ENCODE measurements around the gene DGCR6. TPM values are rescaled to one million over a fixed set of nuclear protein-coding genes. Genes with fewer than 3 reads are reported as not detected.
"Not testable (repeated sequence)": the region's sequence is repeated elsewhere in the genome, so short reads cannot be mapped to it uniquely, and the experiment has no call there.

The DGCR6 gene
- polyA plus RNA-seq (2013) = 0.77 and 0.93 TPM in 2 replicates

DNA sequence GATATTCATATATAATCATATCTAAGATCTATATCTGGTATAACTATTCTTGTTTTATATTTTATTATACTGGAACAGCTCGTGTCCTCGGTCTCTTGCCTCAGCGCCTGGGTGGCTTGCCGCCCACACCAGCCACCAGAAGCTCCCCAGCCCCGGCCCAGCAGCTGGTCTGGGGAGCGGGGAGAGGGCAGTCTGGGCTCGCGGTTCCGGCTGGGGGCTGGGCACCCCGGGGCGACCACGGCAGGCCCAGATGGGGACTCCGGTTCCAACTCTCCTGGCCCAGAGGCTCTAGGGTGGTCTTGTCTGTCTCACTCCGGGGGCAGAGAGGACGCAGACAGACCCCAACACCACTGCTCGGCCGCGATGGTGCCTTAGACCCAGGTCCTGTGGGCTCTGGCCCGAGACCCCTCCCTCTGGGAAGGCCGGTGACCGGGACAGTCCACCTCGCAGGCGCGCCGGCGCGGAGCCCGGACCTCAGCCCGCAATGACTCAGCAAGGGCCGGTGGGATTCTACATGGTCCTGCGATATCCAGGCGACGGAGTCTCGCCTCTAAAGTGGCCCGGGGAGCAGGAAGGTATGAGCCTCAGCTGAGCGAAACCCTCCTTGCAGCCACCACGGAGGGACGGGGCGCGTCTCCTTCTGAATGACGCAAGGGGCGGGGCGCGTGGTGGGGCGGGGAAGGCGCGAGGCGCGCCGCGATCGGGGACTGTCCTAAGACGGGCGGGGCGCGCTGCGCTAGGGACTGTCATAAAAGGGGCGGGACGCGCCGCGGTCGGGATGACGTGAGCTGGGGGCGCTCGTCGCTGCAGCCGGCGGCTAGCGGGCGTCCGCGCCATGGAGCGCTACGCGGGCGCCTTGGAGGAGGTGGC lies at the start of gene DGCR6:
Gene DGCR6, plus strand, starts transcription at position 781 of the 870 bp plus-strand sequence. Its CDS starts 55 bp downstream, at position 836.
- Histone ChIP-seq H3K4me3 (ENCODE audit: low read depth, low read length) (no peak within 1 kb of the TSS), H2BK120ac (ENCODE audit: insufficient read depth, low read length, poor library complexity) (no peak within 1 kb of the TSS), H3K4me2 (ENCODE audit: low read length) (no peak within 1 kb of the TSS), H2AFZ (ENCODE audit: insufficient read depth, low read length, poor library complexity) (no peak within 1 kb of the TSS), H3K27ac (ENCODE audit: low read depth, low read length) (no peak within 1 kb of the TSS), H4K91ac (ENCODE audit: low read depth, low read length) (no peak within 1 kb of the TSS), H3K36me3 (ENCODE audit: control insufficient read depth in 1 of 2, insufficient read depth in 2 of 2, low read length in 2 of 2) (no peaks in the 10 kb centered on the region), H3K14ac (ENCODE audit: low read length) (no peak within 1 kb of the TSS), H3K4me1 (ENCODE audit: control insufficient read depth in 1 of 2, insufficient read depth in 2 of 2, low read length in 2 of 2) (no peaks in the 10 kb centered on the region), H4K12ac (ENCODE audit: low read depth, low read length) (no peak within 1 kb of the TSS), H3K18ac (ENCODE audit: low read length) (no peak within 1 kb of the TSS), H4K8ac (ENCODE audit: low read depth, low read length) (no peak within 1 kb of the TSS), H3K4ac (ENCODE audit: low read depth, low read length) (no peak within 1 kb of the TSS), H3K23ac (ENCODE audit: low read length) (no peak within 1 kb of the TSS), H2BK12ac (ENCODE audit: low read length) (no peak within 1 kb of the TSS), H3K9ac (ENCODE audit: low read length) (no peak within 1 kb of the TSS), H3K79me2 (ENCODE audit: control insufficient read depth, insufficient read depth, low read length, poor library complexity) (no peaks in the 10 kb centered on the region), H2BK5ac (ENCODE audit: low read depth, low read length, poor library complexity) (no peak within 1 kb of the TSS), H3K79me1 (ENCODE audit: low read length) (no peaks in the 10 kb centered on the region), H3K9me3 (ENCODE audit: insufficient read depth, low read depth, low read length) (no peaks in the 10 kb centered on the region), H3K27me3 (ENCODE audit: insufficient read depth, low read length) (no peaks in the 10 kb centered on the region), H2AK5ac (ENCODE audit: low read length) (no peak within 1 kb of the TSS)
- no CpG with 5 or more reads among the region's 77 CpGs for WGBS (ENCODE audit: extremely low coverage, insufficient coverage, insufficient read length)
- DNase-seq = no peak

- H3K9me3 ChIP-seq (ENCODE audit: insufficient read depth, low read depth, low read length); H3K4me1 ChIP-seq (ENCODE audit: control insufficient read depth in 1 of 2, insufficient read depth in 2 of 2, low read length in 2 of 2); H3K4me3 ChIP-seq (ENCODE audit: low read depth, low read length); H2BK120ac ChIP-seq (ENCODE audit: insufficient read depth, low read length, poor library complexity); H3K79me2 ChIP-seq (ENCODE audit: control insufficient read depth, insufficient read depth, low read length, poor library complexity); H3K36me3 ChIP-seq (ENCODE audit: control insufficient read depth in 1 of 2, insufficient read depth in 2 of 2, low read length in 2 of 2); H3K18ac ChIP-seq (ENCODE audit: low read length); H3K9ac ChIP-seq (ENCODE audit: low read length); H3K79me1 ChIP-seq (ENCODE audit: low read length); H3K27me3 ChIP-seq (ENCODE audit: insufficient read depth, low read length); H2BK12ac ChIP-seq (ENCODE audit: low read length); H4K8ac ChIP-seq (ENCODE audit: low read depth, low read length); H4K12ac ChIP-seq (ENCODE audit: low read depth, low read length); DNase-seq; H3K4me2 ChIP-seq (ENCODE audit: low read length); H3K4ac ChIP-seq (ENCODE audit: low read depth, low read length); H2AK5ac ChIP-seq (ENCODE audit: low read length); H2BK5ac ChIP-seq (ENCODE audit: low read depth, low read length, poor library complexity); H4K91ac ChIP-seq (ENCODE audit: low read depth, low read length); H2AFZ ChIP-seq (ENCODE audit: insufficient read depth, low read length, poor library complexity); H3K27ac ChIP-seq (ENCODE audit: low read depth, low read length); H3K23ac ChIP-seq (ENCODE audit: low read length); H3K14ac ChIP-seq (ENCODE audit: low read length): not testable (repeated sequence)
- WGBS (ENCODE audit: extremely low coverage, insufficient coverage, insufficient read length) = no CpG with 5 or more reads among the region's 7 CpGs
Observed at GRCh38 chr22:18859314-18859713, 46.8 kb upstream of the DGCR6 start.

GRCh38 chr22:18881260-18881659 lies 24.9 kb upstream of the DGCR6 start:
- H3K4ac ChIP-seq (ENCODE audit: low read depth, low read length); H2BK5ac ChIP-seq (ENCODE audit: low read depth, low read length, poor library complexity); H4K8ac ChIP-seq (ENCODE audit: low read depth, low read length); H3K27ac ChIP-seq (ENCODE audit: low read depth, low read length); H2AFZ ChIP-seq (ENCODE audit: insufficient read depth, low read length, poor library complexity); H3K4me1 ChIP-seq (ENCODE audit: control insufficient read depth in 1 of 2, insufficient read depth in 2 of 2, low read length in 2 of 2); H3K23ac ChIP-seq (ENCODE audit: low read length); H2AK5ac ChIP-seq (ENCODE audit: low read length); H2BK120ac ChIP-seq (ENCODE audit: insufficient read depth, low read length, poor library complexity); H3K9me3 ChIP-seq (ENCODE audit: insufficient read depth, low read depth, low read length); H3K79me1 ChIP-seq (ENCODE audit: low read length); H4K91ac ChIP-seq (ENCODE audit: low read depth, low read length); H3K14ac ChIP-seq (ENCODE audit: low read length); H2BK12ac ChIP-seq (ENCODE audit: low read length); H3K4me3 ChIP-seq (ENCODE audit: low read depth, low read length); H3K9ac ChIP-seq (ENCODE audit: low read length); H3K4me2 ChIP-seq (ENCODE audit: low read length); H3K36me3 ChIP-seq (ENCODE audit: control insufficient read depth in 1 of 2, insufficient read depth in 2 of 2, low read length in 2 of 2); H3K79me2 ChIP-seq (ENCODE audit: control insufficient read depth, insufficient read depth, low read length, poor library complexity); H3K18ac ChIP-seq (ENCODE audit: low read length); H4K12ac ChIP-seq (ENCODE audit: low read depth, low read length); H3K27me3 ChIP-seq (ENCODE audit: insufficient read depth, low read length): not testable (repeated sequence)
- DNase-seq = peak in 1 of 2 donors; percentile 47
- WGBS (ENCODE audit: extremely low coverage, insufficient coverage, insufficient read length) = no CpG with 5 or more reads among the region's 3 CpGs

GRCh38 chr22:18884465-18884864 lies 21.7 kb upstream of the DGCR6 start:
- H3K36me3 ChIP-seq (ENCODE audit: control insufficient read depth in 1 of 2, insufficient read depth in 2 of 2, low read length in 2 of 2); H3K27me3 ChIP-seq (ENCODE audit: insufficient read depth, low read length); H3K4me1 ChIP-seq (ENCODE audit: control insufficient read depth in 1 of 2, insufficient read depth in 2 of 2, low read length in 2 of 2); H3K9me3 ChIP-seq (ENCODE audit: insufficient read depth, low read depth, low read length); H3K4me2 ChIP-seq (ENCODE audit: low read length); H3K79me1 ChIP-seq (ENCODE audit: low read length); H4K12ac ChIP-seq (ENCODE audit: low read depth, low read length); H3K9ac ChIP-seq (ENCODE audit: low read length); H3K4me3 ChIP-seq (ENCODE audit: low read depth, low read length); H3K23ac ChIP-seq (ENCODE audit: low read length); H4K8ac ChIP-seq (ENCODE audit: low read depth, low read length); H3K4ac ChIP-seq (ENCODE audit: low read depth, low read length); H3K27ac ChIP-seq (ENCODE audit: low read depth, low read length); H3K18ac ChIP-seq (ENCODE audit: low read length); H2AK5ac ChIP-seq (ENCODE audit: low read length); DNase-seq; H2BK5ac ChIP-seq (ENCODE audit: low read depth, low read length, poor library complexity); H2BK12ac ChIP-seq (ENCODE audit: low read length); H2BK120ac ChIP-seq (ENCODE audit: insufficient read depth, low read length, poor library complexity); H2AFZ ChIP-seq (ENCODE audit: insufficient read depth, low read length, poor library complexity); H4K91ac ChIP-seq (ENCODE audit: low read depth, low read length); H3K79me2 ChIP-seq (ENCODE audit: control insufficient read depth, insufficient read depth, low read length, poor library complexity); H3K14ac ChIP-seq (ENCODE audit: low read length): not testable (repeated sequence)
- no CpG with 5 or more reads among the region's 4 CpGs for WGBS (ENCODE audit: extremely low coverage, insufficient coverage, insufficient read length)

All from trophoblast cell (in vitro differentiated cells and primary cell).